Activated CD8-positive, alpha-beta T cell treated with anti-CD3 and anti-CD28 coated beads for 36 hours (primary cell): ENCODE results near the gene WWC2. TPM values are rescaled to one million over a fixed set of nuclear protein-coding genes. Genes with fewer than 3 reads are reported as not detected.

Experiments
- ATAC-seq: fragments of 200-7000 bp; cut with Tn5 transposase; one replicate; pipeline ENCODE4 v1.10.0; 2021; ENCODE audit warnings: mild to moderate bottlenecking, moderate library complexity
- CTCF ChIA-PET: fragments of 350-600 bp; sonication (Branson Sonifier 250); formaldehyde crosslinking; loops from one replicate; lab custom pipeline; 2021; ENCODE audit warnings: antibody characterized with exemption; lab: Charles Lee
- POLR2A ChIA-PET: fragments of 350-600 bp; sonication (Branson Sonifier 250); formaldehyde crosslinking; loops from one replicate; lab custom pipeline; 2021; ENCODE audit warnings: antibody characterized with exemption; lab: Charles Lee
- DNase-seq: peaks from one replicate; pipeline ENCODE4 v3.0.0-alpha.2; 2020
- H3K27ac Mint-ChIP-seq: one replicate; pipeline ENCODE4 v1.8.0; 2021; ENCODE audit warnings: mild to moderate bottlenecking, mixed read lengths
- H3K27me3 Mint-ChIP-seq: one replicate; pipeline ENCODE4 v1.8.0; 2021; ENCODE audit warnings: mixed read lengths
- H3K36me3 Mint-ChIP-seq: one replicate; pipeline ENCODE4 v1.8.0; 2021; ENCODE audit warnings: low read depth, mixed read lengths
- H3K4me1 Mint-ChIP-seq: one replicate; pipeline ENCODE4 v1.8.0; 2021; ENCODE audit warnings: low read depth, mixed read lengths
- H3K4me3 Mint-ChIP-seq: one replicate; pipeline ENCODE4 v1.8.0; 2021; ENCODE audit warnings: mild to moderate bottlenecking, moderate library complexity, mixed read lengths
- H3K9me3 Mint-ChIP-seq: one replicate; pipeline ENCODE4 v1.8.0; 2021; ENCODE audit warnings: mixed read lengths
- CTCF ChIP-seq: fragments of 200-600 bp; IDR thresholded peaks from one replicate; pipeline ENCODE4 v1.8.0; 2022; ENCODE audit warnings: antibody characterized with exemption, mild to moderate bottlenecking
- intact Hi-C: fragments of 100-400 bp; cut with micrococcal nuclease; formaldehyde crosslinking; loops from one replicate; pipeline ENCODE4 v1.10.0; 2022
- total RNA-seq, 2 experiments: library from RNA; stranded (reverse); gene quantifications; one replicate each; pipeline ENCODE4 v1.2.3, GENCODE V29; 2021

Gene WWC2
- total RNA-seq, 2 experiments from 2014 or later, result 1.9 TPM

DNA sequence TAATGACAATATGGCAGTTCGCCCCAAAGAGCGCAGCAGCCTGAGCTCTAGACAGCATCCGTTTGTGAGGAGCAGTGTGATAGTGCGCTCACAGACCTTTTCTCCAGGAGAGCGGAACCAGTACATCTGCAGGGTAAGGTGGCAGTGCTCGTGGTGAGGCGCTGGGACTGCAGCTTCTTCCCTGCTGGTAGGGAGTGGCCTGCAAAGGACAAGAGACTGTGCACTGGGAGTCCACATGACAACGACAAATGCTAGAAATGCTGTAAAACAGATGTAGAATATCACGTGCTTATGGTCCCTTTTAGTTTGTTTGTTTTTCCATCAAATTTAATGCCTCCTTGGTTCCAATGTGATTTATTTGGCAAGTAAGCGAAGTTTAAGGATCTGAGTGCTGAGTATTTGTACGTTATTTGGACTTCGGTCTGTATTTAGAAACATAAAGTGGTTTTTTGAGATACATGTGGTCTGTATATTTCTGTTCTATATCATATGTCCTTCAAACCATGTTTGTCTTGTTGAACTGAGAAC lies 185.3 kb downstream of the WWC2 start:
- POLR2A ChIA-PET, result no interaction called here
- Mint-ChIP-seq H3K4me1 (no peaks in the 10 kb centered on the region), H3K4me3 (no peak overlapping the region), H3K9me3 (no peaks in the 10 kb centered on the region), H3K27me3 (peaks cover 3% of the 10 kb centered on the region), H3K27ac (no peak overlapping the region), H3K36me3 (no peaks in the 10 kb centered on the region)
- TF ChIP-seq CTCF, result no peak
- intact Hi-C loops, result no loop called here
- CTCF ChIA-PET, result no interaction called here
- DNase-seq (no peak), ATAC-seq (no peak)

- Mint-ChIP-seq H3K9me3 (no peaks in the 10 kb centered on the region), H3K27ac (no peak overlapping the region), H3K36me3 (no peaks in the 10 kb centered on the region), H3K4me1 (no peaks in the 10 kb centered on the region), H3K4me3 (no peak overlapping the region), H3K27me3 (peaks cover 3% of the 10 kb centered on the region)
- ATAC-seq, result no peak
- TF ChIP-seq CTCF, result no peak
- ChIA-PET CTCF (no interaction called here), POLR2A (no interaction called here)
- intact Hi-C loops, result no loop called here
- DNase-seq, result no peak
Observed at GRCh38 chr4:183284965-183285364, 185.9 kb downstream of the WWC2 start.

GRCh38 chr4:183285886-183286285 lies 186.8 kb downstream of the WWC2 start:
- no peaks in the 10 kb centered on the region for H3K9me3 Mint-ChIP-seq
- CTCF ChIA-PET, result no interaction called here
- no peaks in the 10 kb centered on the region for H3K36me3 Mint-ChIP-seq
- POLR2A ChIA-PET, result no interaction called here
- DNase-seq, result no peak
- no peaks in the 10 kb centered on the region for H3K4me1 Mint-ChIP-seq
- H3K4me3 Mint-ChIP-seq, result no peak overlapping the region
- no peak overlapping the region for H3K27ac Mint-ChIP-seq
- intact Hi-C loops, result no loop called here
- TF ChIP-seq CTCF, result no peak
- no peak for ATAC-seq
- H3K27me3 Mint-ChIP-seq, result peaks cover 1% of the 10 kb centered on the region

- ATAC-seq, result no peak
- ChIA-PET POLR2A (interaction anchor here (0.6 kb wide), 1 partner anchor 1582 kb away, joined by 3 read pairs; no protein-coding TSS in a partner anchor), CTCF (no interaction called here)
- Mint-ChIP-seq H3K27ac (no peak overlapping the region), H3K4me1 (no peaks in the 10 kb centered on the region), H3K36me3 (no peaks in the 10 kb centered on the region), H3K9me3 (no peaks in the 10 kb centered on the region), H3K27me3 (peaks cover 3% of the 10 kb centered on the region), H3K4me3 (no peak overlapping the region)
- intact Hi-C loops, result no loop called here
- no peak for DNase-seq
- TF ChIP-seq CTCF, result no peak
Observed at GRCh38 chr4:183286590-183287308, 187.7 kb downstream of the WWC2 start.

DNA sequence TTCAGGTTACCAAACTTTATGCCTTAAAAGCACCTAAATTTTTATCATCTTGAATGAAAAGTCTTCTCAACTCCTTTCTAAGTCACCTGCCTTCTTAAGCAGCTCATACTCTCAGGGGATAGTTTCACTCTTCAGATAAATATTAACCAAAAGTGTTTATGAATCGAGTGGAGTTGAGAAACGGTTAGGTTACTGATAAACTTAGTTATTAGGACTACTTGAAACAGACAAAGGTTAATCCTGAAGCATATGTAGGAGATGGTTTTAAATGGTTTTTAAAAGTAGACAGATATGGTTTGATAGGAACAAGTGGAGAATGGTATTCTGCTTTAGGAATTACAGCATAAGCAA lies 188.2 kb downstream of the WWC2 start:
- no peak for DNase-seq
- ChIA-PET CTCF (no interaction called here), POLR2A (no interaction called here)
- no peak overlapping the region for H3K27ac Mint-ChIP-seq
- TF ChIP-seq CTCF, result no peak
- peaks cover 3% of the 10 kb centered on the region for H3K27me3 Mint-ChIP-seq
- H3K4me1 Mint-ChIP-seq, result no peaks in the 10 kb centered on the region
- no peak overlapping the region for H3K4me3 Mint-ChIP-seq
- H3K36me3 Mint-ChIP-seq, result no peaks in the 10 kb centered on the region
- no peaks in the 10 kb centered on the region for H3K9me3 Mint-ChIP-seq
- intact Hi-C loops, result no loop called here
- ATAC-seq, result no peak
